ENCODE measurements around the gene UBAC2.
"Not testable (repeated sequence)": the region's sequence is repeated elsewhere in the genome, so short reads cannot be mapped to it uniquely, and the experiment has no call there.

GRCh38 chr13:99230588-99230987, 29.9 kb downstream of the UBAC2 start:
- not testable (repeated sequence) for TF ChIP-seq ELF4 (IDR thresholded peaks at IDR 0.05); ZNF384 (IDR thresholded peaks at IDR 0.05); BHLHE40 (IDR thresholded peaks at IDR 0.05; ENCODE audit: borderline replicate concordance); FOXK2 (IDR thresholded peaks at IDR 0.05); SUZ12 (IDR thresholded peaks at IDR 0.05); LEF1 (IDR thresholded peaks at IDR 0.05; ENCODE audit: borderline replicate concordance)
